ENCODE results near the gene ORAI2. TPM values are rescaled to one million over a fixed set of nuclear protein-coding genes. Genes with fewer than 3 reads are reported as not detected.

ORAI2 gene
- total and polyA plus RNA-seq, 4 donors = 22.1 to 61.8 (median 44.2) TPM

GRCh38 chr7:102439963-102440795 is 6.8 kb downstream of the ORAI2 start:
- peaks cover 20% of the 10 kb centered on the region for H3K4me1 ChIP-seq (ENCODE audit: control insufficient read depth, insufficient read depth, low read length)
- DNase-seq (ENCODE audit: low read depth in 4 of 6, low spot score in 6 of 6) = peak in 2 of 6 donors; percentile 37 to 54
- no peak overlapping the region for H3K27ac ChIP-seq (ENCODE audit: low read depth, low read length)
- no peaks in the 10 kb centered on the region for H3K9me3 ChIP-seq (ENCODE audit: control insufficient read depth, insufficient read depth, low read length)
- WGBS (ENCODE audit: insufficient coverage) = 60% methylated on average over 12 of the region's 17 CpGs
- peaks cover 75% of the 10 kb centered on the region for H3K36me3 ChIP-seq (ENCODE audit: control insufficient read depth, insufficient read depth, low read length)
- H3K4me3 ChIP-seq (ENCODE audit: low read depth, low read length) = no peak overlapping the region
- no peaks in the 10 kb centered on the region for H3K27me3 ChIP-seq (ENCODE audit: control insufficient read depth, insufficient read depth, low read length)

DNA sequence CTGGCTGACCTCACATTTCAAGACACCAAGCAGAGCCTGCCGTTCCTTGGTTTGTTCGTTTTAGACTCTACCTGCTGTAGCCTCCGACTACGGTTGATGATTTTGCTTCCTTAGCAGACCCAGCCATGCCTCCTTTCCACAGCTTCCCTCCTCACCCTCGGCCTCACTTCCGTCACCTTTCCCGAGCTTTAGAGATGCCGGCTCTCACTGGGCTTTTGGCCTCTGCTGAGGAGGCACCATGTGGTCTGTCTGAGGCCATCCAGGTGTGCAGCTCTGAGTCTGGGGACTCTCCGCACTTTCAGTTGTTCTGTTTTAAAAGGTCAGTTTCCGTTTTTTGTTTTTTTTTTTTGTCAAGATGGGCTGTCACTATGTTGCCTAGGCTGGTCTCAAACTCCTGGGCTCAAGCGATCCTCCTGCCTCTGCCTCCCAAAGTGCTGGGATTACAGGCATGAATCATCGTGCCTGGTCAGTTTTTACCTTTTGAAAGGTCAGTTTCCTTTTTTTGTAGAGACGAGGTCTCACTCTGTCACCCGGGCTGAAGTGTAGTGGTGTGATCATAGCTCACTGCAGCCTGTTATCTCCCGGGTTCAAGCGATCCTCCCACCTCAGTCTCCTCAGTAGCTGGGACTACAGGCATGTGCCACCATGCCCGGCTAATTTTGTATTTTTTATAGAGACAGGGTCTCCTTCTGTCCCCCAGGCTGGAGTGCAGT is 11.7 kb downstream of the ORAI2 start:
- 96% methylated on average over 15 of the region's 17 CpGs for WGBS (ENCODE audit: insufficient coverage)
- no peak overlapping the region for H3K27ac ChIP-seq (ENCODE audit: low read depth, low read length)
- peaks cover 77% of the 10 kb centered on the region for H3K36me3 ChIP-seq (ENCODE audit: control insufficient read depth, insufficient read depth, low read length)

DNA sequence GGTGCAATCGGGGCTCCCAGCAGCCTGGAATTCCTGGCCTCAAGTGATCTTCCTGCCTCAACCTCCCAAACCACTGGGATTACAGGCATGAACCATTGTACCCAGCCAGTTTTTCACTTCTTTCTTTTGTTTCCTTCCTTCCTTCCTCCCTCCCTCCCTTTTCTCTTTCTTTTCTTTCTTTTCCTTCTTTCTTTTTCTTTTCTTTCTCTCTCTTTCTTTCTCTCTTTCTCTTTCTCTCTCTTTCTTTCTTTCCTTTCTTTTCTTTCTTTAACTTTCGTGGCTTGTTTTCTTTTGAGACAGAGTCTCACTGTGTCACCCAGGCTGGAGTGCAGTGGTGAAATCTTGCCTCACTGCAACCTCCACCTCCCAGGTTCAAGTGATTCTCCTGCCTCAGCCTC is 12.3 kb downstream of the ORAI2 start:
- WGBS (ENCODE audit: insufficient coverage) = 100% methylated on average over 1 of the region's 2 CpGs
- peaks cover 78% of the 10 kb centered on the region for H3K36me3 ChIP-seq (ENCODE audit: control insufficient read depth, insufficient read depth, low read length)
- no peak overlapping the region for H3K4me3 ChIP-seq (ENCODE audit: low read depth, low read length)
- no peaks in the 10 kb centered on the region for H3K27me3 ChIP-seq (ENCODE audit: control insufficient read depth, insufficient read depth, low read length)
- H3K27ac ChIP-seq (ENCODE audit: low read depth, low read length) = no peak overlapping the region
- no peaks in the 10 kb centered on the region for H3K4me1 ChIP-seq (ENCODE audit: control insufficient read depth, insufficient read depth, low read length)
- no peak for DNase-seq (ENCODE audit: low read depth in 4 of 6, low spot score in 6 of 6)
- H3K9me3 ChIP-seq (ENCODE audit: control insufficient read depth, insufficient read depth, low read length) = no peaks in the 10 kb centered on the region

More for the DNA sequence above, 11.7 kb downstream of the ORAI2 start:
- Histone ChIP-seq H3K4me3 (ENCODE audit: low read depth, low read length) (no peak overlapping the region), H3K4me1 (ENCODE audit: control insufficient read depth, insufficient read depth, low read length) (peaks cover 4% of the 10 kb centered on the region), H3K9me3 (ENCODE audit: control insufficient read depth, insufficient read depth, low read length) (no peaks in the 10 kb centered on the region), H3K27me3 (ENCODE audit: control insufficient read depth, insufficient read depth, low read length) (no peaks in the 10 kb centered on the region)
- no peak for DNase-seq (ENCODE audit: low read depth in 4 of 6, low spot score in 6 of 6)

DNA sequence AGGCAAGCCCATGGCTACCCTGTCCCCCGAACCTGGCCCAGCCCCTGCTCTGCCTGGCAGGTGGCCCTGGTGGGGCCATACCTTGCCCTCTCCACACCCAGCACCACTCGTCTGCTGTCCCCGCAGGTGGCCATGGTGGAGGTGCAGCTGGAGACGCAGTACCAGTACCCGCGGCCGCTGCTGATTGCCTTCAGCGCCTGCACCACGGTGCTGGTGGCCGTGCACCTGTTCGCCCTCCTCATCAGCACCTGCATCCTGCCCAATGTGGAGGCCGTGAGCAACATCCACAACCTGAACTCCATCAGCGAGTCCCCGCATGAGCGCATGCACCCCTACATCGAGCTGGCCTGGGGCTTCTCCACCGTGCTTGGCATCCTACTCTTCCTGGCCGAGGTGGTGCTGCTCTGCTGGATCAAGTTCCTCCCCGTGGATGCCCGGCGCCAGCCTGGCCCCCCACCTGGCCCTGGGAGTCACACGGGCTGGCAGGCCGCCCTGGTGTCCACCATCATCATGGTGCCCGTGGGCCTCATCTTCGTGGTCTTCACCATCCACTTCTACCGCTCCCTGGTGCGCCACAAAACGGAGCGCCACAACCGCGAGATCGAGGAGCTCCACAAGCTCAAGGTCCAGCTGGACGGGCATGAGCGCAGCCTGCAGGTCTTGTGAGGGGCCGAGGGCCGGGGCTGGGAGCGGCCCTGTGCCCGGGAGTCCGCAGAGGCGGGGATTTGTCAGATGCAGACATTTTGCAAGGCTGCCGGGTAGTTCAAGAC is 13.2 kb downstream of the ORAI2 start:
- WGBS (ENCODE audit: insufficient coverage) = 94% methylated on average over 39 of the region's 41 CpGs
- Histone ChIP-seq H3K36me3 (ENCODE audit: control insufficient read depth, insufficient read depth, low read length) (peaks cover 78% of the 10 kb centered on the region), H3K4me3 (ENCODE audit: low read depth, low read length) (no peak overlapping the region), H3K27me3 (ENCODE audit: control insufficient read depth, insufficient read depth, low read length) (no peaks in the 10 kb centered on the region), H3K27ac (ENCODE audit: low read depth, low read length) (no peak overlapping the region), H3K4me1 (ENCODE audit: control insufficient read depth, insufficient read depth, low read length) (peaks cover 4% of the 10 kb centered on the region), H3K9me3 (ENCODE audit: control insufficient read depth, insufficient read depth, low read length) (no peaks in the 10 kb centered on the region)
- DNase-seq (ENCODE audit: low read depth in 4 of 6, low spot score in 6 of 6) = no peak

DNA sequence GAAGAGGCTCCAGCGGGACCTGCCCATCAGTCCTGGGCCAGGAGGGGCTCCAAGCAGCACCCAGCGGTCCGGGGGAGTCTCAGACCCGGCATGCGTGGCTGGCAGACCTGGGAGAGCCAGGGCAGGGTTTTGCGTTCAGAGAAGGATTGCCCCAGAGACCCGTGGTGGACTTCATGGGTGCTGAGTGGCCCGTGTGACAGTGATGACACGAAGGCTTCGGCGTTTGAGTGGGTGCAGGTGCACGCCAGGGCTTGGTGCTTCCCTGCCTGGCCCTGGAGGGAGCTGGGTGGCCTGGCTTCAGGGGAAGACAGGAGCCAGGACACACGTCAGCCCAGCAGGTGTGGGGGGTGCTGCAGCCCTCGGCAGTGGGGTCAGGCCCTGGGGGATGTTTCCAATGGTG is 13.9 kb downstream of the ORAI2 start:
- H3K9me3 ChIP-seq (ENCODE audit: control insufficient read depth, insufficient read depth, low read length) = no peaks in the 10 kb centered on the region
- peaks cover 73% of the 10 kb centered on the region for H3K36me3 ChIP-seq (ENCODE audit: control insufficient read depth, insufficient read depth, low read length)
- no peak for DNase-seq (ENCODE audit: low read depth in 4 of 6, low spot score in 6 of 6)
- H3K4me1 ChIP-seq (ENCODE audit: control insufficient read depth, insufficient read depth, low read length) = peaks cover 8% of the 10 kb centered on the region
- WGBS (ENCODE audit: insufficient coverage) = 93% methylated on average over 14 of the region's 14 CpGs
- no peak overlapping the region for H3K4me3 ChIP-seq (ENCODE audit: low read depth, low read length)
- H3K27me3 ChIP-seq (ENCODE audit: control insufficient read depth, insufficient read depth, low read length) = no peaks in the 10 kb centered on the region
- H3K27ac ChIP-seq (ENCODE audit: low read depth, low read length) = no peak overlapping the region

- no peaks in the 10 kb centered on the region for H3K9me3 ChIP-seq (ENCODE audit: control insufficient read depth, insufficient read depth, low read length)
- H3K4me3 ChIP-seq (ENCODE audit: low read depth, low read length) = no peak overlapping the region
- DNase-seq (ENCODE audit: low read depth in 4 of 6, low spot score in 6 of 6) = no peak
- peaks cover 65% of the 10 kb centered on the region for H3K36me3 ChIP-seq (ENCODE audit: control insufficient read depth, insufficient read depth, low read length)
- WGBS (ENCODE audit: insufficient coverage) = 97% methylated on average over 10 of the region's 15 CpGs
- H3K4me1 ChIP-seq (ENCODE audit: control insufficient read depth, insufficient read depth, low read length) = peaks cover 8% of the 10 kb centered on the region
- no peaks in the 10 kb centered on the region for H3K27me3 ChIP-seq (ENCODE audit: control insufficient read depth, insufficient read depth, low read length)
- no peak overlapping the region for H3K27ac ChIP-seq (ENCODE audit: low read depth, low read length)
Measured at GRCh38 chr7:102449136-102449535, 15.8 kb downstream of the ORAI2 start.

GRCh38 chr7:102450242-102450641 is 16.9 kb downstream of the ORAI2 start:
- H3K4me3 ChIP-seq (ENCODE audit: low read depth, low read length) = no peak overlapping the region
- H3K27me3 ChIP-seq (ENCODE audit: control insufficient read depth, insufficient read depth, low read length) = no peaks in the 10 kb centered on the region
- H3K4me1 ChIP-seq (ENCODE audit: control insufficient read depth, insufficient read depth, low read length) = peaks cover 8% of the 10 kb centered on the region
- no peaks in the 10 kb centered on the region for H3K9me3 ChIP-seq (ENCODE audit: control insufficient read depth, insufficient read depth, low read length)
- WGBS (ENCODE audit: insufficient coverage) = 75% methylated on average over 6 of the region's 6 CpGs
- peaks cover 66% of the 10 kb centered on the region for H3K36me3 ChIP-seq (ENCODE audit: control insufficient read depth, insufficient read depth, low read length)
- no peak for DNase-seq (ENCODE audit: low read depth in 4 of 6, low spot score in 6 of 6)
- H3K27ac ChIP-seq (ENCODE audit: low read depth, low read length) = no peak overlapping the region

- H3K9me3 ChIP-seq (ENCODE audit: control insufficient read depth, insufficient read depth, low read length) = no peaks in the 10 kb centered on the region
- peak in 1 of 6 donors; percentile 23 for DNase-seq (ENCODE audit: low read depth in 4 of 6, low spot score in 6 of 6)
- 40% methylated on average over 23 of the region's 23 CpGs for WGBS (ENCODE audit: insufficient coverage)
- H3K27ac ChIP-seq (ENCODE audit: low read depth, low read length) = no peak overlapping the region
- no peak overlapping the region for H3K4me3 ChIP-seq (ENCODE audit: low read depth, low read length)
- H3K36me3 ChIP-seq (ENCODE audit: control insufficient read depth, insufficient read depth, low read length) = peaks cover 67% of the 10 kb centered on the region
- H3K27me3 ChIP-seq (ENCODE audit: control insufficient read depth, insufficient read depth, low read length) = no peaks in the 10 kb centered on the region
- H3K4me1 ChIP-seq (ENCODE audit: control insufficient read depth, insufficient read depth, low read length) = peaks cover 8% of the 10 kb centered on the region
Measured at GRCh38 chr7:102451371-102452054, 18.1 kb downstream of the ORAI2 start.

DNA sequence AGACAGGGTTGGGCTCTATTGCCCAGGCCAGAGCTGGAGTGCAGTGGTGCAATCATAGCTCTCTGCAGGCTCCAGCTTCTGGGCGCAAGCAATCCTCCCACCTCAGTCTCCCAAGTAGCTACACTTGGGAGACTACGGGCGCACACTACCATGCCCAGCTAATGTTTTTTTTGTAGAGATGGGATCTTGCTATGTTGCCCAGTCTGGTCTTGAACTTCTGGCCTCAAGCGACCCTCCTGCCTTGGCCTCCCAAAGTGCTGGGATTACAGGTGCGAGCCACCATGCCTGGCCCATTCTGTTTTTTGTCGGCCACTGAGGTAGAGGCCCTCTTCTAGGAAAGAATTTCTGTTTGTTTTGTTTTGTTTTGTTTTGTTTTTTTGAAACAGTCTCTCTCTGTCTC is 19.1 kb downstream of the ORAI2 start:
- peaks cover 8% of the 10 kb centered on the region for H3K4me1 ChIP-seq (ENCODE audit: control insufficient read depth, insufficient read depth, low read length)
- H3K27ac ChIP-seq (ENCODE audit: low read depth, low read length) = no peak overlapping the region
- H3K36me3 ChIP-seq (ENCODE audit: control insufficient read depth, insufficient read depth, low read length) = peaks cover 67% of the 10 kb centered on the region
- no peaks in the 10 kb centered on the region for H3K27me3 ChIP-seq (ENCODE audit: control insufficient read depth, insufficient read depth, low read length)
- WGBS (ENCODE audit: insufficient coverage) = no CpG with 5 or more reads among the region's 6 CpGs
- no peaks in the 10 kb centered on the region for H3K9me3 ChIP-seq (ENCODE audit: control insufficient read depth, insufficient read depth, low read length)
- DNase-seq (ENCODE audit: low read depth in 4 of 6, low spot score in 6 of 6) = no peak
- no peak overlapping the region for H3K4me3 ChIP-seq (ENCODE audit: low read depth, low read length)
